A549 (cell line): ENCODE results near the gene PCGF2. TPM values are rescaled to one million over a fixed set of nuclear protein-coding genes. Genes with fewer than 3 reads are reported as not detected.
A peak's percentile ranks its signal among the peaks of the same experiment; 100 is the strongest.

Source experiments
- ATAC-seq, 2 experiments: fragments of 200-7000 bp in 1 of 2; fragments of >200 bp in 1 of 2; cut with Nextera tagmentation in 1 of 2; cut with Tn5 transposase in 1 of 2; 3 replicates each; pipeline versions ENCODE4 v1.8.0 to v1.9.1; 2018 to 2020; ENCODE audit warnings: mild to moderate bottlenecking in 1 of 2, moderate library complexity in 1 of 2
- CTCF ChIA-PET: fragments of 300-600 bp; sonication (Branson Sonifier 250); formaldehyde crosslinking; extraction: SDS; loops from one replicate; lab custom pipeline; 2021; ENCODE audit warnings: antibody characterized with exemption, inconsistent platforms; lab: Yijun Ruan, JAX
- POLR2A ChIA-PET: fragments of 350-600 bp; formaldehyde crosslinking; extraction: SDS; loops from one replicate; lab custom pipeline; 2021; ENCODE audit warnings: antibody characterized with exemption, inconsistent platforms; lab: Yijun Ruan, JAX
- DNase-seq, 2 experiments: peaks; one replicate each; pipeline versions ENCODE4 v3.0.0 to v3.0.0-alpha.2; 2011 to 2016; ENCODE audit warnings: low read depth in 1 of 2, low spot score in 1 of 2
- FAIRE-seq: peaks from 2 replicates; lab custom pipeline; 2011; peaks lifted over from hg19 to GRCh38; lab: Jason Lieb, UNC
- H3K27ac ChIP-seq, 2 experiments: fragments of >200 bp; sonication (Bioruptor Twin); formaldehyde crosslinking; 3 replicates each; pipeline ENCODE4 v1.5.1; 2016 to 2017
- H3K4me1 ChIP-seq: fragments of >200 bp; sonication (Bioruptor Twin); formaldehyde crosslinking; 3 replicates; pipeline ENCODE4 v1.6.1; 2016
- H3K4me2 ChIP-seq: fragments of >200 bp; sonication (Bioruptor Twin); formaldehyde crosslinking; 3 replicates; pipeline ENCODE4 v1.6.1; 2016
- H3K4me3 ChIP-seq: fragments of >200 bp; sonication (Bioruptor Twin); formaldehyde crosslinking; 3 replicates; pipeline ENCODE4 v1.5.1; 2016
- H3K9me3 ChIP-seq: fragments of >200 bp; sonication (Bioruptor Twin); formaldehyde crosslinking; 3 replicates; pipeline ENCODE4 v1.6.1; 2016
- ATOH8 ChIP-seq: fragments of 250-450 bp; sonication (Bioruptor Pico); IDR thresholded peaks from 2 replicates; pipeline ENCODE4 v1.5.0; 2020; ENCODE audit warnings: low read depth, mild to moderate bottlenecking, moderate library complexity
- BHLHE40 ChIP-seq: IDR thresholded peaks from 2 replicates; pipeline ENCODE4 v1.6.1; 2012; ENCODE audit warnings: low read depth, low read length, inconsistent platforms
- CBX8 ChIP-seq: fragments of 200-600 bp; sonication (generic); IDR thresholded peaks from 2 replicates; pipeline ENCODE4 v1.6.1; 2016
- CEBPB ChIP-seq, 2 experiments: fragments of >200 bp in 1 of 2; sonication (Bioruptor Twin) in 1 of 2; formaldehyde crosslinking in 1 of 2; IDR thresholded peaks; 2 replicates each; pipeline ENCODE4 v1.6.1; 2012 to 2016
- CHD2 ChIP-seq: fragments of 150-350 bp; IDR thresholded peaks from 2 replicates; pipeline ENCODE4 v1.6.1; 2014; ENCODE audit warnings: low read length; ENCODE audit not compliant: partially characterized antibody
- CHD4 ChIP-seq: fragments of 200-600 bp; sonication (generic); IDR thresholded peaks from 2 replicates; pipeline ENCODE4 v1.6.1; 2016; ENCODE audit warnings: antibody characterized with exemption, mild to moderate bottlenecking, borderline replicate concordance
- CTCF ChIP-seq: fragments of >200 bp; sonication (Bioruptor Twin); formaldehyde crosslinking; IDR thresholded peaks from 3 replicates; pipeline ENCODE4 v1.5.1; 2016
- EHF ChIP-seq: fragments of 250-450 bp; sonication (Bioruptor Pico); IDR thresholded peaks from 2 replicates; pipeline ENCODE4 v1.5.0; 2020; ENCODE audit warnings: mild to moderate bottlenecking
- ESRRA ChIP-seq: fragments of 150-350 bp; IDR thresholded peaks from 2 replicates; pipeline ENCODE4 v1.6.1; 2014; ENCODE audit warnings: mild to moderate bottlenecking, low read length, borderline replicate concordance
- FOSL2 ChIP-seq, 2 experiments: fragments of 450-650 bp in 1 of 2; fragments of >200 bp in 1 of 2; sonication (Bioruptor Twin) in 1 of 2; formaldehyde crosslinking; IDR thresholded peaks; 2 replicates each; pipeline versions ENCODE4 v1.5.0 to v1.6.1; 2016 to 2020; ENCODE audit warnings: mild to moderate bottlenecking in 1 of 2, moderate library complexity in 1 of 2
- HES2 ChIP-seq: fragments of >200 bp; sonication (Bioruptor Twin); formaldehyde crosslinking; IDR thresholded peaks from 2 replicates; pipeline ENCODE4 v1.6.1; 2016
- HOXB5 ChIP-seq: fragments of 250-450 bp; sonication (Bioruptor Pico); IDR thresholded peaks from 2 replicates; pipeline ENCODE4 v1.5.0; 2020; ENCODE audit warnings: mild to moderate bottlenecking, moderate library complexity
- JUNB ChIP-seq: fragments of >200 bp; sonication (Bioruptor Twin); formaldehyde crosslinking; IDR thresholded peaks from 2 replicates; pipeline ENCODE4 v1.6.1; 2016
- NPAS2 ChIP-seq: fragments of 250-450 bp; sonication (Bioruptor Pico); IDR thresholded peaks from 2 replicates; pipeline ENCODE4 v1.8.0; 2022; ENCODE audit warnings: mild to moderate bottlenecking, moderate library complexity, borderline replicate concordance
- RCOR1 ChIP-seq: fragments of 150-350 bp; IDR thresholded peaks from 2 replicates; pipeline ENCODE4 v1.6.1; 2014; ENCODE audit warnings: antibody characterized with exemption, low read length, low read depth
- REST ChIP-seq: fragments of 200-600 bp; sonication (generic); IDR thresholded peaks from 2 replicates; pipeline ENCODE4 v1.6.1; 2016; ENCODE audit warnings: antibody characterized with exemption, mild to moderate bottlenecking, moderate library complexity
- ZFP36 ChIP-seq: fragments of 450-650 bp; IDR thresholded peaks from 2 replicates; pipeline ENCODE4 v1.6.1; 2014; ENCODE audit warnings: borderline replicate concordance; ENCODE audit not compliant: partially characterized antibody
- ZNF302 ChIP-seq: fragments of 250-450 bp; sonication (Bioruptor Pico); IDR thresholded peaks from 2 replicates; pipeline ENCODE4 v1.9.0; 2021; ENCODE audit warnings: inconsistent platforms, mild to moderate bottlenecking, moderate library complexity
- WGBS: methylation state at CpG from one replicate; pipeline ENCODE4 v1.1.6; 2017; ENCODE audit errors: missing lambda C conversion rate; 5-methylcytosine and 5-hydroxymethylcytosine counted together
- polyA plus RNA-seq, 4 experiments: library from polyadenylated mRNA; depleted of rRNA in 3 of 4; stranded (reverse); fragments of >200 nt; fragmentation: RNase III in 1 of 4; extraction: RNeasy Plus Mini Kit Qiagen cat#74134 plus additional on column Dnase treatment in 1 of 4; gene quantifications; 2 replicates in 3 of 4; 3 replicates in 1 of 4; pipeline ENCODE4 v1.2.3, GENCODE V29; 2011 to 2017

Gene PCGF2
- polyA plus RNA-seq, 2 of the 4 experiments (the other 2 are of a cell fraction), result 19.9 to 43.6 TPM

- Histone ChIP-seq H3K27ac (no peak overlapping the region), H3K4me3 (no peak overlapping the region), H3K4me1 (peaks cover 27% of the 10 kb centered on the region), H3K4me2 (peak overlapping the region; percentile 93), H3K9me3 (no peaks in the 10 kb centered on the region)
- no peak for TF ChIP-seq ESRRA
- POLR2A ChIA-PET, result no interaction called here
- 95% methylated on average over 5 of the region's 5 CpGs for WGBS
- FAIRE-seq, result no peak
- CTCF ChIA-PET, result interaction anchor here (0.6 to 3.2 kb wide), 5 partner anchors 9 to 62 kb away, joined by 3 to 17 read pairs (median 4); no protein-coding TSS in a partner anchor
- DNase-seq, result no peak
- no peak for ATAC-seq
Measured at GRCh38 chr17:38797158-38797490, 49.0 kb upstream of the PCGF2 start.

- H3K4me1 ChIP-seq, result peaks cover 27% of the 10 kb centered on the region
- H3K27ac ChIP-seq, result no peak overlapping the region
- 89% methylated on average over 5 of the region's 5 CpGs for WGBS
- DNase-seq, result no peak
- ChIA-PET POLR2A (no interaction called here), CTCF (interaction anchor here (0.6 to 3.2 kb wide), 2 partner anchors 9 to 18 kb away, joined by 3 to 17 read pairs; no protein-coding TSS in a partner anchor)
- H3K4me3 ChIP-seq, result no peak overlapping the region
- H3K9me3 ChIP-seq, result no peaks in the 10 kb centered on the region
- peak overlapping the region; percentile 9; the same call in 1 of the 3 replicates for H3K4me2 ChIP-seq
- FAIRE-seq, result no peak
- no peak for ATAC-seq
- TF ChIP-seq CTCF, result no peak
- TF ChIP-seq FOSL2 (IDR thresholded peaks at IDR 0.05), result no peak
- TF ChIP-seq FOSL2 (CRISPR knock-in tag; IDR thresholded peaks at IDR 0.05), result no peak
- no peak for TF ChIP-seq REST
- no peak for TF ChIP-seq CEBPB (IDR thresholded peaks at IDR 0.05)
- TF ChIP-seq CHD4, result no peak
- no peak for TF ChIP-seq ATOH8 (CRISPR knock-in tag)
- TF ChIP-seq ZFP36, result no peak
- no peak for TF ChIP-seq CHD2
- no peak for TF ChIP-seq RCOR1
- TF ChIP-seq HOXB5 (CRISPR knock-in tag), result no peak
- no peak for TF ChIP-seq HES2
- no peak for TF ChIP-seq BHLHE40
- no peak for TF ChIP-seq JUNB
- TF ChIP-seq ZNF302 (CRISPR knock-in tag), result no peak
- no peak for TF ChIP-seq EHF (CRISPR knock-in tag)
- no peak for TF ChIP-seq NPAS2 (CRISPR knock-in tag)
- no peak for TF ChIP-seq CBX8
Measured at GRCh38 chr17:38796451-38797157, 48.5 kb upstream of the PCGF2 start.
